ENCODE results near the gene SHB.
A peak's percentile ranks its signal among the peaks of the same experiment; 100 is the strongest.

Gene SHB

DNA sequence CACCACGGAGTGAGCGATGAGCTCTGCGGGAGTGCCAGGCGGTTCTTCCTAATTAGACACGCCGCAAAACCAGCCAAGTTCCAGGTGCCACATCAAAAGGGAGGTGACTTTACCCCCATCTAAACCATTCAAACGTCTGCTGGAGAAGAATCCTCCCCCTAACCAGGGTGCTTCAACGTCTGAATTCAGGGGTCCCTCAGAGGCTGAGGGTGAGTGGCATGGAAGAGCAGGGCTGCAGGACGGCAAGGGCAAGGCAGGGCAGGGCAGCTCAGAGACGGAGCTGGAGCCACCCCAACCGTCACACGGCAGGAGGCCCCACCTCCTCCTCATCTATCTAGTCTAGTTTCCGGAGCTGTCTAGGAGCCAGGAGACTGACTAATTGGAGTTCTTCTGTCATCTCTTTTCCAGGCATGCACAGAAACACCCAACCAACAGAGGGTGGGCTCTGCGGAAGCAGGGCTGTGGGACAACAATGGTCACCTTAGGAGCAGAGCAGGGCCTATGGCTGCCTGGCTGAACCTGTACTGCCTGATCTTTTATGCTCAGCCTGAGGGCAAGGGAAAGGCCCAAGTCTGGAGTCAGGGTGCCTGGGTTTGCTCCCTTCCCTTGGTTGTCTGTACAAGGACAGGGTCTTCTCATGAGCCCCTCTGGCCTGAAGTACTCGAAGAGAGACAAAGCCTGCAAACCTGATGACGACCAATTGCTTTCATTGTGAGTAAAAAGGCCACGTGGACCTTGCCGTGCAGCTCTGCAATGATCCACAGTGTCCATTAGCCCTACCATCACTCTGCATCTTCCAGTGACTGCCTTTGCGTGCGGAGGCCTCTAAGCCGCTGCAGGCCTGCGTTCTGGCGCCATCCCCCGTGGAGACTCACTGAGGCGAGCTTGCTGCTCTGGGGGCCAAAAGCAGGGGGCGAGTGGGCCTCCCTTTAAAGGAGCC, 84.1 kb downstream of the SHB start:
- peak; percentile 91 for DNase-seq

- DNase-seq: no peak
Measured at GRCh38 chr9:37984278-37984671, 84.8 kb downstream of the SHB start.

DNA sequence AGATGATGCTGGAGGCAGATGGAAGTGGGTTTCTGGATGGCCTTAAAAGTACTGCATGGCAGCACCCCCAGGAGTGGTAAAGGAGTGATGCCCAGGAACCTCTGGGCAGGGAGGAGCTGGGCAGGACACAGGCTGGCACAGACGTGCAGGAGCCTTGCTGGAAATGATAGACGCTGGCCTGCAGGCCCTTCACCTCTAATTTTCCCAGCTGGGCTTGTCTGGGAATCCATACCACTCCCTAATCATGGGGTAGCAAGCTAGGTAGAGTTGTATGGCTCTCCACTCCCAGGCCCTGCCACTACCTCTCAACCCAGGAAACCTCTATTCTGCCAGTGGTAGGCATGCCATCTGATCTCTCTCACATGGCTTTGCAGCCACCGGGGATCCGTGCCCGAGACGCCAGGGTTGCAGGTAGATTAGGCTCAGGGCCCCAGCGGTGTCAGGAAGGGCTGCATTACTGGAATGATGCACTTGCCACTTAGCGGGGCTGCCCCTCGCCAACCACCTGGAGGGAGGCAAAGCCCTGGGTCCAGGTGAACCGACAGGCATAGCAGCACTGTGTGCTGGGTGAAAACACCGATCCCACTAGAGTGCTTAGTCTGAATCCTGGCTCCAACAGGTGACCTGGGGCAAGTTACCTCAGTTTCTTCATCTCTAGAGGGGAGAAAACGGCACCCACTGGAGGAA, 85.5 kb downstream of the SHB start:
- DNase-seq: no peak

DNA sequence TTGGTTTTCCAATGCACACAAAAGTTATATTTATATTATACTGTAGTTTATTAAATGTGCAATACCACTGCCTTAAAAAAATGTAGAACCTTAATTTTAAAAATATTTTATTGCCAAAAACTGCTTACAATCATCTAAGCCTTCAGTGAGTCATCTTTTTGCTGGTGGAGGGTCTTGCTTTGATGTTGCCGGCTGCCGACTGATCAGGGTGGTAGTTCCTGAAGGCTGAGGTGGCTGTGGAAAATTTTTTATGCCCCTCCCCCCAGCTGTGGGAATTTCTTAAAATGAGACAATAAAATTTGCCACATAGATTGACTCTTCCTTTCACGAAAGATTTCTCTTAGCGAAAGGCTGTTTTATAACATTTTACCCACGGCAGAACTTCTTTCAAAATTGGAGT, 89.2 kb downstream of the SHB start:
- DNase-seq: no peak

DNA sequence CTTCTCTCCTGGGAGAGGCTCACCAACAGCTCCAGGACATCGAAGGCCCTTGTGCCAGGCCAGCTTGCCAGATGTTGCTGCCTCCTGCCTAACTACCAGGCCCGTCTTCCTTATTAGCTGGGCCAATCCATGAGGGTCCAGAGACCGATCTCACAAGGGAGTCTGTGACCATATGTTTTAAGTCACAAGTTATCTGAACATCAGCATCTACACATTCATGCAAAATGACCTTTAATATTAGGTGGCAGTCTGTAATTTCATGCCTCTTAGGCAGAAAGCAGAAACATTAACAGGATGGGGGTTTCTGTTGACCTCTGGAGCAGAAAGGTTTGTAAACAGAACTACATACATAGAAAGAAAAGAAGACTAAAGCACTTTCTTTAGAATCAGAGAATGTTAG, 90.0 kb downstream of the SHB start:
- DNase-seq: no peak

DNA sequence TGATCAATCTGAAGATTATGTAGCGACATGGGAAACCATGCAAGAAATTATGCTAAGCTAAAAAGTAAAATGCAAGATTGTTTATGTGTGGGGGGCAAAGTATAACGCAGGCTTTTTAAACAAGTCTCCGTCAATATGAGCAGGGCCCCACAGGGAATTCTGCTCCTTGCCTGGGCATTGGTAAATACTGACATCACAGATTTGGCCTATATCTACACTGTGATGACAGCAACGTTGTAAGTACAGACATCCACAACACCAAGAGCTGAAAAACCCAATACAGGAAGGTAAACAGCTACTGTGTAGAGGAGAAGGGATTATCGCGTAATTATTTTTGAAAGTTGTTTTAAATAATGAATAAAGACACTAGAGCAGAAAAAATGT, 90.6 kb downstream of the SHB start:
- DNase-seq: no peak

- no peak for DNase-seq
Measured at GRCh38 chr9:37977851-37978480, 91.1 kb downstream of the SHB start.

GRCh38 chr9:37976714-37977477, 92.1 kb downstream of the SHB start:
- no peak for DNase-seq

DNA sequence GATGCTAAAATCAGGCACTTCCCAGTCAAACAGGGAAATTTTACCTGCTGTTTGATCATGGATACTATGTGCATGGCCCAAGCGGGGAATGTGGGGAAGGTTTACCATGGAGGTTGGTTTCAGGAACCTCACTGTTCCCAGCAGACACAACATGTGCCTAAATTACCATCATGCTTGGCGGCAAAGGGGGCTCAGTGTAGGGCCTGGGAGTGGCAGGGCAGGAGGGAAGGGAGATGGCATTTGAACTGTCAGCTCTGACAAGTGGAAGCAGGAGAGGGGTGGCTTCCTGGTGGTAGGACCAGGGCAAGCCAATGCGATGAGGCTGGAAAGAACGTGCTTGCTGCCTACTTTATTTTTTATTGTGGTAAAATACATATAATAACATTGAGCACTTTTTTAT, 93.4 kb downstream of the SHB start:
- DNase-seq: no peak

- DNase-seq: no peak
Measured at GRCh38 chr9:37974506-37975173, 94.4 kb downstream of the SHB start.

- no peak for DNase-seq
Measured at GRCh38 chr9:37972351-37972848, 96.6 kb downstream of the SHB start.

DNA sequence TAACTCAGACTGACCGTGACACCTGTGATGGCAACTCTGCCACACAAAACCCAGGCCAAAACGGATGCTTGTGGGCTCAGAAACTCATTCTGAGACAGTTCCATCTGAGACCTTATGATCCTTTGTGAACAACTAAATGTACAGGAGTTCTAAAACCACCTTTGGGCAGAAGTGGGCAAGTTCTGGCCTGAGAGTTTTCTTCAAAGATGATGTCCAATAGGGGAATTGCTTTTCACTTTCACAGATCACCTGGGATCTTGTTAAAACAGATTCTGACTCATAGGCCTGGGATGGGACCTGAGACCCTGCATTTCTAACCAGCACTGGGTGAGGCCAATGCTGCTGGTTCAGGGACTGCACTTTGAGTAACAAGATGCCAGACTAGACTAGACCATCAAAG, 97.3 kb downstream of the SHB start:
- DNase-seq: no peak

DNA sequence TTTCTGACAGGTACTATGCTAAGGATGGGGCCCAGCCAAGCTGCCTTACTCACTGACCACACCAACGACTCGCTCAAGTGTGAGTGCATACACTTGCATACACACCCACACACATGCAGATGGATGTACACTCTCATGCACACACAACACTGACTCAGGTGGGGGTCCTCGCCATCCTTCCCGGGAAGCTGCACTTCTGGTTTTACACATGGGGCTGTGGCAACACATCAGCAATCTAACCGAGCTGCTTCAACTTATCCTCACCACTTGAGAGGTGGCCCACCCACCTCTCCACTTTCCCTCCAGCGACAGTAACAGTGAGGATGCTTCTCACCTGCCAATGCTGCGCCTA, 97.9 kb downstream of the SHB start:
- DNase-seq: no peak

- no peak for DNase-seq
Measured at GRCh38 chr9:37970301-37971107, 98.5 kb downstream of the SHB start.

- DNase-seq: no peak
Measured at GRCh38 chr9:37969558-37970300, 99.3 kb downstream of the SHB start.

DNA sequence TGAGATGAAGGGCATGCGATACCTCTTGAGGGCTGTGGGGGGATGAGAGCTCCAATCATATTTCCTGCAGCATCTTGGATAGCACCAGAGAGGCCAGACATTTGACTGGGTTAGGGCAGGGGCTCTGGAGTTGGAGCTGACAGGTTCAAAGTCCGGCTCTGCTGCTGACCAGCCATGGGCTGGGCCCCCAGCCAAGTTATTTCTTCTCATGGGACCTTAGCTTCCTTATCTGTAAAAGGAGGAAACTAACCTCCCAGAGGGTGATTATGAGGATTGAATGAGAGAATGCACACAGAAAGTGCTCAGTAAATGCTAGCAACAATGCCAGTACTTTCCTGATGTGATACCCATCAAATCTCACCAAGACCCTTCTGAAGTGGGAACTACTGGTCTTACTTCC, 99.9 kb downstream of the SHB start:
- DNase-seq: no peak

DNA sequence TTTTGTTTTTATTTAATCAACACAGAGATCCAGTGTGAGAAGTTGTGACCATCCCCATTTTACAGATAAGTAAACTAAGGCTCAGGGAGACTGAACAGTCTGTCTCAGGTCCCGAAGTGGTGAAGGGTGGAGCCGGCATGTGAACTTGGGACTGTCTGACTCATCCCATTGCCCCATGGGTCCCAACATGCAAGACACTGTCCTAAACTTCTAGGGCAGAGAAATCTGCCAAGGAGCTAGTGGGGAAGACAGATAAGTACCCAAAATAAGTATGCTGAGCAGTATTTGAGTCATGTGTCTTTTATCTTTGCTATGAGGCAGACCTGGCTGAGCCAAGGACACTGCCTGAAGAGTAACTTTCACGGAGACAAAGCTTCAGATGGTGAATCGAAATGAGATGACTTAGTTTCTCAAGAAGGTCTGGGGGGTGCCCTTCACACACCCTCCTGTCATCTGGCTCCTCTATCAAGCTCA, 100.8 kb downstream of the SHB start:
- DNase-seq: no peak

DNA sequence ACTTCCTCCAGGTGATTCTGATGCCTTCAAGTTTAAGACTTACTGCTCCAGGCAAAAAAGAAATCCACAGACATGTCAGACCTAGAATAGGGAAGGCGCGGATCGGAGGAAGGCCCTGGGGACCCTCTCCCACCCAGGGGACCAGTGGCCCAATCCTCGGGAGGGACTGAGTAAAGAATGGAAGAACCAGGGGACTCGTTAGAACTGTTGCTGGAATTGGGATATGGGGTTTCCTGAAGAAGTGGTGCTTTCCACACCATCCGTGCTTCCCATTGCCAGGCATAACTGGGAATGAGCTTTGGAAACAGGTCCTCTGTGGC, 101.3 kb downstream of the SHB start:
- no peak for DNase-seq

DNA sequence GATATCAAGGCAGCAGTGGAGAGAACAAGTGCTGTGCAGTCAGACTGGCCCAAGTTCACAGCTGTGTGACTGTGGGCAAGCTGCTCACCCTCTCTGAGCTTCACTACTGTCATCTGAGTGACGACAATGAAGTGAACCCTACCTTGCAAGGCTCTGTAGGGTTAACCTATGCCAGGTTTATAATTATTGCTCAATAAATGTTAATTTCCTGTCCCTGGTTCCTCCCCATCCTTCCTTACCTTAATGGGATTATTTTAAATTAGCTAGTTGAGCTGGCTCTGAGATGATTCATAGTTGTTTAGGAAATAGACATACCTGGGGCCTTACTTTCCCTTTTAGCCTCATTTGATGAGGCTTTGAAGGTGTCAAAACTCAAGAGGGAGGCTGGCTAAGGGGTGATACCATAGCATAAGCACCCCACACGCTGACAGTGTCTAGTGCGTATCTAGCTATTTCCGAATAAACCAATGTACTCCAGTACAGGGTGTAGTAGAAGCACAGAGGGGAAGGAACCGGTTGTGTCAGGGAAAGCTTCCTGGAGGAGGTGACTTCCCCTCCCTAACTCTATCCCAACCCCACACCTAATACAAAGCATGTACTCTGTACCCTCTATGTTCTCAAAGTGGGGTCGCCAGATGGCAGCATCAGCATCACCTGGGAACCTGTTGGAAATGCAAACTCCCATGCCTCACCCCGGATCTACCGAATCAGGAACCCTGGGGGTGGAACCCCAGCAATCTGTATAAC, 101.8 kb downstream of the SHB start:
- DNase-seq: no peak

DNA sequence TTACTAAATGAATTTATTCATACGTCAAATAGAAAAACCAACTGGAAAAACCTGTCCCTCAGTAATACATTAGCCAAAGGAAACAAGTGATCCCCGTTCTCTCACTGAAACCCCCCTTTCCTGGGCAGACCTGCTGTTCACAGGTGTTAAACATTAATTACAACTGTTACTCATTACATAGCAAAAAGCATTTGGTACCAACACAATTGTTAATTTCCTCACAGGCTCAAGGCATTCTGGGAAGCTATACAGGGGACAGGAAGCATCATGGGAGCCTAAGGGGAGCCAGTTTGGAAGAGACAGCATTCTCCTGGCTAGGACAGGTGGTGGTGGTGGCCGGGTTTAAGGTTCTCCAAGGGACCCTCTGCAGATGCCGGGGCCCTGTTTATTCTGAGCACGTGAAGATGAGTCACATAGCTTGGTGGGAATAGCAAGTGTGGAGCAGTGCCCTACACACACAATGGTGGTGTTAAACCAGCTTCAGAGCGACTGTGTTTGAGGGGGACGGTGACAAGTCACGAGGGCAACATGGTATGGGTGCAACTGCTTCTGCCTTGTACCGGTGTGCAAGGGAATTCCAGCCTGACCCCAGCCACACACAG, 102.5 kb downstream of the SHB start:
- DNase-seq: no peak
